ENCODE data around the gene BCL2. TPM values are rescaled to one million over a fixed set of nuclear protein-coding genes. Genes with fewer than 3 reads are reported as not detected.

Gene BCL2
- total RNA-seq, 1 donor = 78.2 TPM

DNA sequence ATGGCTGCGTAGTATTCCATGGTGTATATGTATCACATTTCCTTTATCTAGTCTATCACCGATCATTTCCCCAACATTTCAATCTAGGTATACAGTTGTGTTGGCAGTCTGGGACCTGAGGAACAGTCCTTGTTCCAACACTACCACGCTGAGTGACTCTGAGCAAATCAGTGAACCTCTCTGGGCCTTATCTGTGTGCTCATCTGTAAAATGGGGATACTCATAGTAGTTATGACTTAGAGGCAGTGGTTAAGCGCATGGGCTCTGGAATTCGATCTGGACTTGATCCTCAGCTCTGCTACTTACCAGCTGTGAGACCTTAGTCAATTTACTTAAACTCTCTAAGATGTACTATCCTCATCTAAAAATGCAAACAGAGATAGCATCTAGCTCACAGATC, 85.1 kb downstream of the BCL2 start:
- Histone ChIP-seq H3K9me3 (ENCODE audit: low read depth, low read length) (no peaks in the 10 kb centered on the region), H3K27me3 (ENCODE audit: insufficient read depth, low read length) (no peaks in the 10 kb centered on the region), H3K4me1 (ENCODE audit: insufficient read depth, low read length) (peaks cover 50% of the 10 kb centered on the region), H3K4me3 (ENCODE audit: low read length) (no peak overlapping the region)

- no peaks in the 10 kb centered on the region for H3K9me3 ChIP-seq (ENCODE audit: low read depth, low read length)
- H3K27me3 ChIP-seq (ENCODE audit: insufficient read depth, low read length) = no peaks in the 10 kb centered on the region
- peaks cover 51% of the 10 kb centered on the region for H3K4me1 ChIP-seq (ENCODE audit: insufficient read depth, low read length)
- no peak overlapping the region for H3K4me3 ChIP-seq (ENCODE audit: low read length)
These were observed 86.2 kb downstream of the BCL2 start for GRCh38 chr18:63233334-63233733.

DNA sequence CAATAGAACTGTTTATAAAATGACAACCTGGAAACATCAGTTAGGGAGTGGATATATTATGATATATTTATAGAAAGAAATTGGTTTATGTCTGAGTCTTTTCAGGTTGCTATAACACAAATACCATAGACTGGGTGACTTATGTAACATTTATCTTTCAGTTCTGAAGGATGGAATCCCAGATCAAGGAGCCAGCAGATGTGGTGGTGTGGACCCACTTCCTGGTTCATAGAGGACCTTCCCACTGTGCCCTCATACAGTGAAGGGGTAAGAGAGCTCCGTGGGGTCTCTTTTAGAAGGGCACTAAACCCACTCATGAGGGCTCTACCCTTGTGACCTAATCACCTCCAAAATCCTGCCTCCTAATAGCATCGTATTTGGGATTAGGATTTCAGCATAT, 86.7 kb downstream of the BCL2 start:
- H3K4me3 ChIP-seq (ENCODE audit: low read length) = no peak overlapping the region
- H3K9me3 ChIP-seq (ENCODE audit: low read depth, low read length) = no peaks in the 10 kb centered on the region
- H3K27me3 ChIP-seq (ENCODE audit: insufficient read depth, low read length) = no peaks in the 10 kb centered on the region
- H3K4me1 ChIP-seq (ENCODE audit: insufficient read depth, low read length) = peaks cover 46% of the 10 kb centered on the region

- Histone ChIP-seq H3K9me3 (ENCODE audit: low read depth, low read length) (no peaks in the 10 kb centered on the region), H3K27me3 (ENCODE audit: insufficient read depth, low read length) (no peaks in the 10 kb centered on the region), H3K4me1 (ENCODE audit: insufficient read depth, low read length) (peaks cover 23% of the 10 kb centered on the region), H3K4me3 (ENCODE audit: low read length) (no peak overlapping the region)
These were observed 89.6 kb downstream of the BCL2 start for GRCh38 chr18:63229971-63230370.

DNA sequence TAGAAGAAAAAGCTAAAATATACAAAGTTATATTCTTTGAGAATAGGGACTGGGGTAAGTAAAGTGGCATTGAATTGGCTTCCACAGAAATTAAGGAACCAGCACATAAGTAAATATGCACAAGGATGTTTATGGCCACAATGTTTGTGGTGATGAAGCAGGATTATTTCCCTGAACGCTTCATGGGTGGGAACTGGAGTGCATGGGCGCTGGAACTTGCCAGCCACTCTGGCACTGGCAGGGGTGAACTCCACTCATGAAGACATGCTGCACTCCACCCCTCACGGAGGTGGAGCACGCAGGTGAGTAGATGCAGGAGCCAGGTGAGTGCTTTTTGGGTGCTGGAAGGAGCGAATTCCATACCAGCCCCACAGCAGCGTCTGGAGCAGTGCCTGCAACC, 94.1 kb downstream of the BCL2 start:
- H3K4me1 ChIP-seq (ENCODE audit: insufficient read depth, low read length) = peaks cover 44% of the 10 kb centered on the region
- no peaks in the 10 kb centered on the region for H3K9me3 ChIP-seq (ENCODE audit: low read depth, low read length)
- no peak overlapping the region for H3K4me3 ChIP-seq (ENCODE audit: low read length)
- no peaks in the 10 kb centered on the region for H3K27me3 ChIP-seq (ENCODE audit: insufficient read depth, low read length)

DNA sequence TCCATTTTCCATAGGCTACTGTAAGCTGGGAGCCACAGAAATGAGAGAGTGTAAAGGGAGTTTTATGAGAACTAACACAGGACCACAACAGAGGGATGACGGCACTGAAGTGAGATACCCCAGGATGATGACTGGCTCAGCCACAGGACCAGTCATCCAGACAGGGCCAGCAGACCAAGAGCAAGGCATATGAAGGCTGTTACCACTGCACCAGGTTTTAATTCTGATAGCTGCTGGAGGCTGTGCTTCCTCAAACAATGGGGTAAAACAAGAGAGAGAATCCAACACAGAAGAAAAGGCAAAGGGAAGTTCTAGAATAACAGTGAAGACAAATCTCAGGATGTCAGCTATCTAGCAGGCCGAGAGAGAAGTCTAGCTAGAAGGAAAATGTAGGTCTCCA, 94.9 kb downstream of the BCL2 start:
- Histone ChIP-seq H3K9me3 (ENCODE audit: low read depth, low read length) (no peaks in the 10 kb centered on the region), H3K4me1 (ENCODE audit: insufficient read depth, low read length) (peaks cover 42% of the 10 kb centered on the region), H3K4me3 (ENCODE audit: low read length) (no peak overlapping the region), H3K27me3 (ENCODE audit: insufficient read depth, low read length) (no peaks in the 10 kb centered on the region)

DNA sequence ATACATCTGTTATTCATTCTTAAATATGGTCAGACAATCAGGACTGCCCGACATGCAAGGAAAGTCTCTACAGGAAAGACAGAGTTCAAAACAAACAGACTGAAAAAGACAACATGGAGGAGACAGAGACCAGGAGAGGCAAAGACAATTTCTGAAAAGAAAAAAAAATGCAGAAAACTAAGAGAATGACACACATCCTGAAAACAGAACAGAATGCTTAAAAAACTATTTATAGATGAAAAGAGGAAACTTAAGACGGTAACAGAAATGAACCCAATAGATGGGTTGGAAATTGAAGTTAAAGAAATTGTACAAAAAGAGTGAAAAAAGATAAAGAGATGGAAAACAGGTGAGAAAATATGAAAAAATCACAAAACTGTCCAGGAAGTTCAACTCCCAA, 95.7 kb downstream of the BCL2 start:
- Histone ChIP-seq H3K9me3 (ENCODE audit: low read depth, low read length) (no peaks in the 10 kb centered on the region), H3K4me1 (ENCODE audit: insufficient read depth, low read length) (peaks cover 37% of the 10 kb centered on the region), H3K4me3 (ENCODE audit: low read length) (no peak overlapping the region), H3K27me3 (ENCODE audit: insufficient read depth, low read length) (no peaks in the 10 kb centered on the region)

GRCh38 chr18:63220903-63221302, 98.7 kb downstream of the BCL2 start:
- Histone ChIP-seq H3K4me1 (ENCODE audit: insufficient read depth, low read length) (peaks cover 62% of the 10 kb centered on the region), H3K27me3 (ENCODE audit: insufficient read depth, low read length) (no peaks in the 10 kb centered on the region)

GRCh38 chr18:63218472-63218871, 101.1 kb downstream of the BCL2 start:
- H3K27me3 ChIP-seq (ENCODE audit: insufficient read depth, low read length) = no peaks in the 10 kb centered on the region
- peaks cover 53% of the 10 kb centered on the region for H3K4me1 ChIP-seq (ENCODE audit: insufficient read depth, low read length)
- H3K9me3 ChIP-seq (ENCODE audit: low read depth, low read length) = no peaks in the 10 kb centered on the region
- no peak overlapping the region for H3K4me3 ChIP-seq (ENCODE audit: low read length)

More at GRCh38 chr18:63220903-63221302, 98.7 kb downstream of the BCL2 start:
- Histone ChIP-seq H3K4me3 (ENCODE audit: low read length) (no peak overlapping the region), H3K9me3 (ENCODE audit: low read depth, low read length) (no peaks in the 10 kb centered on the region)

GRCh38 chr18:63216516-63217311, 102.9 kb downstream of the BCL2 start:
- no peaks in the 10 kb centered on the region for H3K9me3 ChIP-seq (ENCODE audit: low read depth, low read length)
- no peak overlapping the region for H3K4me3 ChIP-seq (ENCODE audit: low read length)

GRCh38 chr18:63213936-63214671, 105.5 kb downstream of the BCL2 start:
- Histone ChIP-seq H3K27me3 (ENCODE audit: insufficient read depth, low read length) (no peaks in the 10 kb centered on the region), H3K9me3 (ENCODE audit: low read depth, low read length) (no peaks in the 10 kb centered on the region), H3K4me1 (ENCODE audit: insufficient read depth, low read length) (peaks cover 79% of the 10 kb centered on the region), H3K4me3 (ENCODE audit: low read length) (no peak overlapping the region)

More at GRCh38 chr18:63216516-63217311, 102.9 kb downstream of the BCL2 start:
- Histone ChIP-seq H3K27me3 (ENCODE audit: insufficient read depth, low read length) (no peaks in the 10 kb centered on the region), H3K4me1 (ENCODE audit: insufficient read depth, low read length) (peaks cover 59% of the 10 kb centered on the region)

DNA sequence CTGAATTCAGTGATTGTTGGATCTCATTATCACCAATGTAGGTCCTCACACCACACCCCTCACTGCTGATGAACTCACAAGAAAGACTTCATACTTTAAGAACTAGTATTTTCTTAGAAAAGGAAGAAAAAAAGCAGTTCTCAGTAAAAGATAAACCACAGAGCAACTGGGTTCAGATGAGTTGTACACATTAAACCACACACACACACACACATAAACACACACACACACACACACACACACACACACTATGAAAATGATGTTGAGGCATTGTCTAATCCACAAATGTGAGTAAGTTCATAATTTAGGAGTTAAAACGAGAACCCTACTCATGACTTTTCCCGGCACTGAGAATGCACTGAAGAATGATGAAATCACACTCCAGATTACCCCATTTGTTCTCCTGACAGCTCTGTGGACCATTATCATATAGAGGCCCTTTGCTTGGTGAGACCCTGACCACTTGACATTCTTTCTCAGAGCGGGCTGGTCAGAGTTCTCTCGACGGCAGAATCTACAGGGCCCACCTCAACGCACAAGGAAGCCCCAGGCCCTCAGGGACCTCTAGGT, 106.2 kb downstream of the BCL2 start:
- no peak overlapping the region for H3K4me3 ChIP-seq (ENCODE audit: low read length)
- no peaks in the 10 kb centered on the region for H3K9me3 ChIP-seq (ENCODE audit: low read depth, low read length)
- H3K27me3 ChIP-seq (ENCODE audit: insufficient read depth, low read length) = no peaks in the 10 kb centered on the region
- peaks cover 83% of the 10 kb centered on the region for H3K4me1 ChIP-seq (ENCODE audit: insufficient read depth, low read length)

DNA sequence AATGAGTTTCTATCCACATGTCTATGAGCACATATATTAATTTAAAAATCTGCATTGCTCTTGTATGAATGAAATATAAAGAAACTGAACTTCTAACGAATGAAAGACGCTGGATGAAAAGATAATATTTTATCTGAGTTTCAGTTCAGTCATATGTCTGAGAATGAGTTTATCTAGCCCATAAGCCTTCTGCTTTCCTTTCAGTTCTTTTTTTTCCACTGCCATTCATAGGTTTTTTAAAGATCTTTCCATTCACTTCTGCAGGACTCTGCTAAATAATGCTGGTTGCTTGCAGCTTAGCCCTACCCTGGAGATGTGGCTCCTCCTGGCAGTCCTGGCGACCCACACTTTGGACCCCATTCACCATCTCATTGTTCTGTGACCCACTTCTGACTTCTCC, 109.0 kb downstream of the BCL2 start:
- Histone ChIP-seq H3K4me1 (ENCODE audit: insufficient read depth, low read length) (peaks cover 81% of the 10 kb centered on the region), H3K9me3 (ENCODE audit: low read depth, low read length) (no peaks in the 10 kb centered on the region), H3K4me3 (ENCODE audit: low read length) (no peak overlapping the region), H3K27me3 (ENCODE audit: insufficient read depth, low read length) (no peaks in the 10 kb centered on the region)

GRCh38 chr18:63208676-63209075, 110.9 kb downstream of the BCL2 start:
- Histone ChIP-seq H3K4me3 (ENCODE audit: low read length) (no peak overlapping the region), H3K4me1 (ENCODE audit: insufficient read depth, low read length) (peaks cover 85% of the 10 kb centered on the region), H3K9me3 (ENCODE audit: low read depth, low read length) (no peaks in the 10 kb centered on the region), H3K27me3 (ENCODE audit: insufficient read depth, low read length) (no peaks in the 10 kb centered on the region)

DNA sequence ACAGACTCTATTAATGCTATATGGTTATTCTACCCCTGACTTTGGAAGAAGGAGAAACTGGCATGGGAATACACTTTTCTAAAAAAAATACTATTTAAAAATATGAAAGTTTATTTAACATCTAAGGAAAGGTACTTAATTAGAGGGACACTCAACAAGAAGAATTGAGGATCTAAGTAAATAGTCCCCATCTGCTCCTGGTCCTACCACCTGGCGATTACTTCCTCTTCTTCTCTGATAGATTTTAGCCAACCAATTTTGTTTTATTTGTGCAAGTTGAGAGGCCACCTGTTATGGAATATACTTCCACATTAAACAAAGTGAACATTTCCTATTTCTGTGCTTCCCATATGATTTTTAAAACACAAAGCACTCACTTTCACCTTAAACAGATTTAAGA, 111.7 kb downstream of the BCL2 start:
- Histone ChIP-seq H3K4me3 (ENCODE audit: low read length) (no peak overlapping the region), H3K27me3 (ENCODE audit: insufficient read depth, low read length) (no peaks in the 10 kb centered on the region)

More for the DNA sequence above, 111.7 kb downstream of the BCL2 start:
- Histone ChIP-seq H3K4me1 (ENCODE audit: insufficient read depth, low read length) (peaks cover 79% of the 10 kb centered on the region), H3K9me3 (ENCODE audit: low read depth, low read length) (no peaks in the 10 kb centered on the region)
